Measurements from ENCODE around the gene PSMD13. TPM values are rescaled to one million over a fixed set of nuclear protein-coding genes. Genes with fewer than 3 reads are reported as not detected.

Gene PSMD13
- total RNA-seq, 1 experiment from 2014 or later = 179 TPM

DNA sequence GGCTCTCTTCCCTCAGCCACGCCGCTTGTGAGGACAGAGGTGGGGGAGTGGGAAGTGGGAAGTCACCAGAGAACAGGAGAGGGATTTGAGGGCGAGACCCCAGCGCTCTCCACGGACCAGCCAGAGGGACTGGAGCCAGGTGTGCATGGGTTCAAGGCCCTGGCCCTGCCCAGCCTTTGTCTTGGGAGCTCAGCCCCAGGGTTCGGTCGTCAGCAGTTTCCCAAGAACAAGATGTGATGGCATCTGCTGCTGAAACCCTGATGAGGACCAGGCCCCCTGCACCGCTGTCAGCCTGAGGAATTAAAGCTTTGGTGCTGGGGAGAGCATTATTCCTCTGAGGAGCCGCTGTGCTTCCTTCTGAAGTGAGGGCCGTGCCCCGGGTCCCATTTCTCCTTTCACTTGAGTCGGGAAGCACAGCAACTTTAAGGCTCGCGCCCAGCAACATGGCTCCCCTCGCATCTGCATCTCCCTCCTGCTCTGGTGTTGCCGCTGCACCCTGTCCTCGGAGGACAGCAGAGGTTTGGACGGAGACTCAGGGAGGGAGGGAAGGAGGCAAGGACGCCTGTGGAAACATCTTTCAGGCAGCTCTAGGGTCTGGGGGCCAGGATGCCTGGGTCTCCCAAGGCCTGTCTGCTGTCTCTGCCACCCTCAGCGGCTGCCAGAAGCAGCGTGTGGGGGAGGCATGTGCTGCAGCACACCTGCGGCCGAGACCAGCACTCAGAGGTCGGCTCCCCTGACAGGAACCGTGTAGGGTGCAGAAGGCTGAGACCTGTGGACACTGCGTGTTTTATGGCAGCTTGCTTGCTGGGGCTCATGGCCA lies 58.8 kb downstream of the PSMD13 start:
- no peak overlapping the region for H3K4me3 ChIP-seq (replicated peaks in 1 of 2; ENCODE audit: low read depth in 1 of 2, low read length in 2 of 2)
- H3K27ac ChIP-seq (ENCODE audit: low read depth, low read length) = no peak overlapping the region
- DNase-seq (ENCODE audit: low read depth, low spot score) (no peak), ATAC-seq (no peak)
- intact Hi-C loops (cut with micrococcal nuclease) = no loop called here
- POLR2A ChIA-PET = no interaction called here
- H3K4me2 ChIP-seq (ENCODE audit: low read length) = no peak overlapping the region
- BruUV-seq (replicated peaks) = no TSS peak
- TF ChIP-seq, protein P1, sequence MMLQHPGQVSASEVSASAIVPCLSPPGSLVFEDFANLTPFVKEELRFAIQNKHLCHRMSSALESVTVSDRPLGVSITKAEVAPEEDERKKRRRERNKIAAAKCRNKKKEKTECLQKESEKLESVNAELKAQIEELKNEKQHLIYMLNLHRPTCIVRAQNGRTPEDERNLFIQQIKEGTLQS (IDR thresholded peaks at IDR 0.05) = no peak
- TF ChIP-seq ZFX (IDR thresholded peaks at IDR 0.05) (no peak), POLR2AphosphoS5 (IDR thresholded peaks at IDR 0.05; ENCODE audit: low read depth, low read length) (no peak), EGR1 (IDR thresholded peaks at IDR 0.05; ENCODE audit: low read depth) (no peak), ZBTB33 (IDR thresholded peaks at IDR 0.05; ENCODE audit: extremely low read depth, insufficient replicate concordance, low read length) (no peak), CEBPB (IDR thresholded peaks at IDR 0.05; ENCODE audit: low read depth) (no peak), FOSL1 (IDR thresholded peaks at IDR 0.05; ENCODE audit: low read depth) (no peak), ELF1 (IDR thresholded peaks at IDR 0.05; ENCODE audit: borderline replicate concordance, low read depth) (no peak), POLR2A (IDR thresholded peaks at IDR 0.05; ENCODE audit: borderline replicate concordance, extremely low read depth, insufficient read depth, insufficient read length) (no peak), SP1 (IDR thresholded peaks at IDR 0.05; ENCODE audit: low read depth) (no peak), EZH2 (IDR thresholded peaks at IDR 0.05) (no peak), EZH2phosphoT487 (IDR thresholded peaks at IDR 0.05; ENCODE audit: borderline replicate concordance) (no peak), CBX3 (IDR thresholded peaks at IDR 0.05; ENCODE audit: low read depth) (no peak)
- peaks cover 0 to 5% of the 10 kb centered on the region in 2 experiments; a peak in 3 of 4 replicates for H3K36me3 ChIP-seq (ENCODE audit: control insufficient read depth in 1 of 2, insufficient read depth in 2 of 2, low read length in 2 of 2)
- H3K79me2 ChIP-seq (ENCODE audit: insufficient read depth, low read length) = no peaks in the 10 kb centered on the region
- peaks cover 0 to 3% of the 10 kb centered on the region in 2 experiments; a peak in 1 of 4 replicates for H3K4me1 ChIP-seq (ENCODE audit: control insufficient read depth in 1 of 2, insufficient read depth in 2 of 2, low read length in 2 of 2)
- CTCF ChIA-PET = no interaction called here
- H2AFZ ChIP-seq (ENCODE audit: low read depth, low read length, poor library complexity, severe bottlenecking) = no peak overlapping the region
- H3K9me3 ChIP-seq (ENCODE audit: control insufficient read depth in 1 of 2, insufficient read depth in 1 of 2, low read depth in 1 of 2, low read length in 2 of 2) = no peaks in the 10 kb centered on the region
- H3K9ac ChIP-seq (ENCODE audit: low read length) = no peak overlapping the region
- H3K27me3 ChIP-seq (ENCODE audit: insufficient read depth, low read length) = no peaks in the 10 kb centered on the region
- no peaks in the 10 kb centered on the region for H4K20me1 ChIP-seq (ENCODE audit: insufficient read depth)
- RAD21 ChIA-PET (ENCODE audit: low non-redundant PET in 1 of 2, low total read pairs in 2 of 2, uncharacterized antibody in 2 of 2, unreplicated experiment in 2 of 2) = no interaction called here
- H3K9me2 ChIP-seq (ENCODE audit: insufficient read depth) = no peaks in the 10 kb centered on the region

Measured in HCT116 (cell line).